WTC11 (cell line): ENCODE results near the gene BMP7. TPM values are rescaled to one million over a fixed set of nuclear protein-coding genes. Genes with fewer than 3 reads are reported as not detected.

Experiments used
- ATAC-seq: fragments of 200-7000 bp; cut with Tn5 transposase; 2 replicates; pipeline ENCODE4 v1.10.0; 2021; ENCODE audit warnings: mild to moderate bottlenecking, moderate library complexity
- CTCF ChIA-PET: fragments of 300-600 bp; sonication (Branson Sonifier 250); formaldehyde crosslinking; loops from one replicate; lab custom pipeline; 2021; ENCODE audit warnings: antibody characterized with exemption; lab: Charles Lee
- POLR2A ChIA-PET: fragments of 350-600 bp; sonication (Branson Sonifier 250); formaldehyde crosslinking; loops from one replicate; lab custom pipeline; 2021; ENCODE audit warnings: antibody characterized with exemption; lab: Charles Lee
- DNase-seq: peaks from one replicate; pipeline ENCODE4 v3.0.0; 2021; ENCODE audit warnings: low spot score
- H3K27ac Mint-ChIP-seq: 2 replicates; pipeline ENCODE4 v1.8.0; 2021; ENCODE audit warnings: mixed read lengths
- H3K27me3 Mint-ChIP-seq: 2 replicates; pipeline ENCODE4 v1.8.0; 2021; ENCODE audit warnings: low read depth, mild to moderate bottlenecking, moderate library complexity, mixed read lengths
- H3K36me3 Mint-ChIP-seq: 2 replicates; pipeline ENCODE4 v1.8.0; 2021; ENCODE audit warnings: mixed read lengths
- H3K4me1 Mint-ChIP-seq: 2 replicates; pipeline ENCODE4 v1.8.0; 2022; ENCODE audit warnings: mixed read lengths
- H3K4me3 Mint-ChIP-seq: 2 replicates; pipeline ENCODE4 v1.8.0; 2021; ENCODE audit warnings: mild to moderate bottlenecking, moderate library complexity, mixed read lengths
- H3K9me3 Mint-ChIP-seq: 2 replicates; pipeline ENCODE4 v1.8.0; 2021; ENCODE audit warnings: mixed read lengths
- ATF1 ChIP-seq: sonication (generic); formaldehyde crosslinking; IDR thresholded peaks from 2 replicates; pipeline ENCODE4 v1.8.1; 2023; ENCODE audit warnings: mild to moderate bottlenecking, moderate library complexity, missing genetic modification reagents
- GABPB1 ChIP-seq: sonication (generic); formaldehyde crosslinking; IDR thresholded peaks from 2 replicates; pipeline ENCODE4 v1.8.1; 2023; ENCODE audit warnings: mild to moderate bottlenecking, missing genetic modification reagents
- GRHL2 ChIP-seq: fragments of 250-450 bp; sonication (Bioruptor Pico); IDR thresholded peaks from 2 replicates; pipeline ENCODE4 v1.8.0; 2022; ENCODE audit warnings: mild to moderate bottlenecking, moderate library complexity; ENCODE audit not compliant: insufficient replicate concordance, severe bottlenecking
- TCF7 ChIP-seq: sonication (generic); formaldehyde crosslinking; IDR thresholded peaks from 2 replicates; pipeline ENCODE4 v1.8.0; 2022; ENCODE audit warnings: mild to moderate bottlenecking, low read depth, missing genetic modification reagents, moderate library complexity
- TEAD4 ChIP-seq: sonication (generic); formaldehyde crosslinking; IDR thresholded peaks from 2 replicates; pipeline ENCODE4 v1.8.0; 2022; ENCODE audit warnings: mild to moderate bottlenecking, missing genetic modification reagents
- TP53 ChIP-seq: sonication (generic); formaldehyde crosslinking; IDR thresholded peaks from 2 replicates; pipeline ENCODE4 v1.8.1; 2023; ENCODE audit warnings: mild to moderate bottlenecking, missing genetic modification reagents
- ZBTB21 ChIP-seq: sonication (generic); formaldehyde crosslinking; IDR thresholded peaks from 2 replicates; pipeline ENCODE4 v1.8.1; 2023; ENCODE audit warnings: mild to moderate bottlenecking, missing genetic modification reagents, borderline replicate concordance
- ZNF138 ChIP-seq: sonication (generic); formaldehyde crosslinking; conservative IDR thresholded peaks from 2 replicates; pipeline ENCODE4 v1.8.1; 2022; ENCODE audit warnings: mild to moderate bottlenecking, moderate library complexity, missing genetic modification reagents
- ZNF416 ChIP-seq: fragments of 250-450 bp; sonication (Bioruptor Pico); IDR thresholded peaks from 2 replicates; pipeline ENCODE4 v1.9.0; 2021; ENCODE audit warnings: mild to moderate bottlenecking, inconsistent platforms
- ZNF423 ChIP-seq: fragments of 250-450 bp; sonication (Bioruptor Pico); IDR thresholded peaks from 2 replicates; pipeline ENCODE4 v2.1.2; 2022; ENCODE audit warnings: mild to moderate bottlenecking, moderate library complexity
- total RNA-seq: library from RNA; stranded (reverse); gene quantifications from 3 replicates; pipeline ENCODE4 v1.2.3, GENCODE V29; 2021
- TF ChIP-seq, protein P1 (sequence below): sonication (generic); formaldehyde crosslinking; IDR thresholded peaks from 2 replicates; pipeline ENCODE4 v1.8.0; 2023; ENCODE audit warnings: missing genetic modification reagents
- TF ChIP-seq, protein P2 (sequence below): sonication (generic); formaldehyde crosslinking; IDR thresholded peaks from 2 replicates; pipeline ENCODE4 v1.8.1; 2022; ENCODE audit warnings: missing genetic modification reagents, borderline replicate concordance
- TF ChIP-seq, protein P3 (sequence below): sonication (generic); formaldehyde crosslinking; conservative IDR thresholded peaks from 2 replicates; pipeline ENCODE4 v1.8.1; 2022; ENCODE audit warnings: mild to moderate bottlenecking, missing genetic modification reagents
- TF ChIP-seq, protein P4 (sequence below): sonication (generic); formaldehyde crosslinking; IDR thresholded peaks from 2 replicates; pipeline ENCODE4 v1.8.1; 2023; ENCODE audit warnings: mild to moderate bottlenecking, moderate library complexity, missing genetic modification reagents
- TF ChIP-seq, protein P5 (sequence below): sonication (generic); formaldehyde crosslinking; conservative IDR thresholded peaks from 2 replicates; pipeline ENCODE4 v1.8.1; 2023; ENCODE audit warnings: mild to moderate bottlenecking, low read depth, missing genetic modification reagents, moderate library complexity
- TF ChIP-seq, protein P6 (sequence below): sonication (generic); formaldehyde crosslinking; IDR thresholded peaks from 2 replicates; pipeline ENCODE4 v1.8.0; 2022; ENCODE audit warnings: mild to moderate bottlenecking, missing genetic modification reagents
- TF ChIP-seq, protein P7 (sequence below): sonication (generic); formaldehyde crosslinking; IDR thresholded peaks from 2 replicates; pipeline ENCODE4 v1.8.1; 2023; ENCODE audit warnings: mild to moderate bottlenecking, missing genetic modification reagents, moderate library complexity
- TF ChIP-seq, protein P8 (sequence below): sonication (generic); formaldehyde crosslinking; IDR thresholded peaks from 2 replicates; pipeline ENCODE4 v1.8.1; 2023; ENCODE audit warnings: mild to moderate bottlenecking, missing genetic modification reagents, borderline replicate concordance

Gene BMP7
- total RNA-seq, 1 experiment from 2014 or later: 40.7 TPM

DNA sequence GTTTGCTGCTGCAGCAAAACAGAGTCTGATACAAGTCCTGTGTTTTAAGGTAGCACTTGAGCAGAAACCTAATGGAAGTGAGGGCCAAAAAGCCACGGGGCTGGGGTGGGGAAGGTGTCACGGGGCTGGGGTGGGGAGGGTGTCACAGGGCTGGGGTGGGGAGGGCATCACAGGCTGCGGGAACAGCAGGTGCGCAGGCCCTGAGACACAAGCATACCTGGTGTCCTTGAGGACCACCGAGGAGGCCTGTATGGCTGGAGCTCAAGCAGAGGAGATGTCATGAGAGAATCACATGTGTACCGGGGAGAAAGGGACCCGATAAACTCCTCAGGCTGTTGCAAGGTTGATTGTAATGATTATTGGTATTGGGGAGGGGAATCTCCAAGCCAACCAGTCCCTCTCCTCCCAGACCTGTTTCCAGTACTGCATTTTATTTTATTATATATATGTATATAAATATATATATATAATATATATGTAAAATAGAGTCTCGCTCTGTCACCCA is 49.6 kb upstream of the BMP7 start (continued):
- TF ChIP-seq ZBTB21 (CRISPR knock-in tag) (no peak), ATF1 (CRISPR knock-in tag) (no peak), TCF7 (CRISPR knock-in tag) (no peak)
- TF ChIP-seq, protein P1, sequence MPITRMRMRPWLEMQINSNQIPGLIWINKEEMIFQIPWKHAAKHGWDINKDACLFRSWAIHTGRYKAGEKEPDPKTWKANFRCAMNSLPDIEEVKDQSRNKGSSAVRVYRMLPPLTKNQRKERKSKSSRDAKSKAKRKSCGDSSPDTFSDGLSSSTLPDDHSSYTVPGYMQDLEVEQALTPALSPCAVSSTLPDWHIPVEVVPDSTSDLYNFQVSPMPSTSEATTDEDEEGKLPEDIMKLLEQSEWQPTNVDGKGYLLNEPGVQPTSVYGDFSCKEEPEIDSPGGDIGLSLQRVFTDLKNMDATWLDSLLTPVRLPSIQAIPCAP (CRISPR knock-in tag): no peak
- TF ChIP-seq, protein P2, sequence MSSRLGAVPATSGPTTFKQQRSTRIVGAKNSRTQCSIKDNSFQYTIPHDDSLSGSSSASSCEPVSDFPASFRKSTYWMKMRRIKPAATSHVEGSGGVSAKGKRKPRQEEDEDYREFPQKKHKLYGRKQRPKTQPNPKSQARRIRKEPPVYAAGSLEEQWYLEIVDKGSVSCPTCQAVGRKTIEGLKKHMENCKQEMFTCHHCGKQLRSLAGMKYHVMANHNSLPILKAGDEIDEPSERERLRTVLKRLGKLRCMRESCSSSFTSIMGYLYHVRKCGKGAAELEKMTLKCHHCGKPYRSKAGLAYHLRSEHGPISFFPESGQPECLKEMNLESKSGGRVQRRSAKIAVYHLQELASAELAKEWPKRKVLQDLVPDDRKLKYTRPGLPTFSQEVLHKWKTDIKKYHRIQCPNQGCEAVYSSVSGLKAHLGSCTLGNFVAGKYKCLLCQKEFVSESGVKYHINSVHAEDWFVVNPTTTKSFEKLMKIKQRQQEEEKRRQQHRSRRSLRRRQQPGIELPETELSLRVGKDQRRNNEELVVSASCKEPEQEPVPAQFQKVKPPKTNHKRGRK (CRISPR knock-in tag): no peak
- TF ChIP-seq, protein P3, sequence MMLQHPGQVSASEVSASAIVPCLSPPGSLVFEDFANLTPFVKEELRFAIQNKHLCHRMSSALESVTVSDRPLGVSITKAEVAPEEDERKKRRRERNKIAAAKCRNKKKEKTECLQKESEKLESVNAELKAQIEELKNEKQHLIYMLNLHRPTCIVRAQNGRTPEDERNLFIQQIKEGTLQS: no peak

DNA sequence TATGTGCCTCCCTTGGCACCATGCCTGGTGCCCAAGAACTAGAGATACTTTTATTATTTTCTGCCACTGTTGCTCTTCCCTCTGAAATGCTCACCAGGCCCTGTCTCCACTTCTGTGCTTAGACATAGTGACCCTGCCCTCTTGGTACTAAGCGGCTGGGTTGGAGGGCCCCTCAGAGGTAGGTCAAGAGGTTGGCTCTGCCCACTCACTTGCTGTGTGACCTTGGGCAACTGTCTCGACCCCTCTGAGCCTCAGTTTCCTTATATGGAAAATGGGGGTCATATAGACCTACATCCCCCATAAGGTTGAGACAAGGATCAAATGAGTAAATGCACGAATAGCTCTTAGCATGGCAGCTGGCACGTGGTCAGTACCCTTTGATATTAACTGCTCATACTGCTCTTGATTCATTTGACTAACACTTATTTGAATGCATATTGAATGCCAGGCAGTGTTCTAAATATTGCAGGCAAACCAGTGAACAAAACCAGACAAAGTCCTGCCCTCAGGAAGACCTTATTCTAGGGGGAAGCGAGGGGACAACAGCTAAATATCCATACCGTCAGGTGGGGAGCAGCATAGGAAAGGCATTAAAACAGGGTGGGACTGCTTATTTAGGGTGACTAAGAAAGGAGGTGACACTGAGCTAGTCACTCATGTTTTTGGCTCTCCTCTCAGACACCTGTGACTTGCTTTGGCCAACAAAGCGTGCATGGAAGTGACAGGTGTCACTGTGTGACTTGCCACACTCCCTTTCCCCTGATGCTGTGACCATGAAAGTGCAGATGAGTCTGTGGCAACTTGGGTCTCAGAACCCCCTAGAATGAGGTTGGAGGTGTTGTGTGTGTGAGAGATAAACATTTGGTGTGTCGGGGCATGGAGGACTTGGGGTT is 48.9 kb upstream of the BMP7 start:
- 0 out of 2 replicates have a peak, but pooled peaks cover 4% of the 10 kb centered on the region for H3K4me1 Mint-ChIP-seq
- CTCF ChIA-PET: interaction anchor here (0.7 to 1.2 kb wide), 2 partner anchors 14 to 23 kb away, joined by 3 read pairs; partner anchors contain the start of gene SPO11
- no peak overlapping the region for H3K27ac Mint-ChIP-seq
- no peaks in the 10 kb centered on the region for H3K9me3 Mint-ChIP-seq
- ATAC-seq (no peak), DNase-seq (no peak)
- TF ChIP-seq TEAD4 (CRISPR knock-in tag) (no peak), GRHL2 (CRISPR knock-in tag) (no peak), ZNF416 (no peak), ZNF423 (CRISPR knock-in tag) (no peak), TCF7 (CRISPR knock-in tag) (no peak), GABPB1 (no peak), ZNF138 (CRISPR knock-in tag) (no peak), TP53 (CRISPR knock-in tag) (no peak), ATF1 (CRISPR knock-in tag) (no peak)
- TF ChIP-seq, protein P4, sequence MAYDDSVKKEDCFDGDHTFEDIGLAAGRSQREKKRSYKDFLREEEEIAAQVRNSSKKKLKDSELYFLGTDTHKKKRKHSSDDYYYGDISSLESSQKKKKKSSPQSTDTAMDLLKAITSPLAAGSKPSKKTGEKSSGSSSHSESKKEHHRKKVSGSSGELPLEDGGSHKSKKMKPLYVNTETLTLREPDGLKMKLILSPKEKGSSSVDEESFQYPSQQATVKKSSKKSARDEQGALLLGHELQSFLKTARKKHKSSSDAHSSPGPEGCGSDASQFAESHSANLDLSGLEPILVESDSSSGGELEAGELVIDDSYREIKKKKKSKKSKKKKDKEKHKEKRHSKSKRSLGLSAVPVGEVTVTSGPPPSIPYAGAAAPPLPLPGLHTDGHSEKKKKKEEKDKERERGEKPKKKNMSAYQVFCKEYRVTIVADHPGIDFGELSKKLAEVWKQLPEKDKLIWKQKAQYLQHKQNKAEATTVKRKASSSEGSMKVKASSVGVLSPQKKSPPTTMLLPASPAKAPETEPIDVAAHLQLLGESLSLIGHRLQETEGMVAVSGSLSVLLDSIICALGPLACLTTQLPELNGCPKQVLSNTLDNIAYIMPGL: no peak
- TF ChIP-seq, protein P5, sequence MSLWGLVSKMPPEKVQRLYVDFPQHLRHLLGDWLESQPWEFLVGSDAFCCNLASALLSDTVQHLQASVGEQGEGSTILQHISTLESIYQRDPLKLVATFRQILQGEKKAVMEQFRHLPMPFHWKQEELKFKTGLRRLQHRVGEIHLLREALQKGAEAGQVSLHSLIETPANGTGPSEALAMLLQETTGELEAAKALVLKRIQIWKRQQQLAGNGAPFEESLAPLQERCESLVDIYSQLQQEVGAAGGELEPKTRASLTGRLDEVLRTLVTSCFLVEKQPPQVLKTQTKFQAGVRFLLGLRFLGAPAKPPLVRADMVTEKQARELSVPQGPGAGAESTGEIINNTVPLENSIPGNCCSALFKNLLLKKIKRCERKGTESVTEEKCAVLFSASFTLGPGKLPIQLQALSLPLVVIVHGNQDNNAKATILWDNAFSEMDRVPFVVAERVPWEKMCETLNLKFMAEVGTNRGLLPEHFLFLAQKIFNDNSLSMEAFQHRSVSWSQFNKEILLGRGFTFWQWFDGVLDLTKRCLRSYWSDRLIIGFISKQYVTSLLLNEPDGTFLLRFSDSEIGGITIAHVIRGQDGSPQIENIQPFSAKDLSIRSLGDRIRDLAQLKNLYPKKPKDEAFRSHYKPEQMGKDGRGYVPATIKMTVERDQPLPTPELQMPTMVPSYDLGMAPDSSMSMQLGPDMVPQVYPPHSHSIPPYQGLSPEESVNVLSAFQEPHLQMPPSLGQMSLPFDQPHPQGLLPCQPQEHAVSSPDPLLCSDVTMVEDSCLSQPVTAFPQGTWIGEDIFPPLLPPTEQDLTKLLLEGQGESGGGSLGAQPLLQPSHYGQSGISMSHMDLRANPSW (CRISPR knock-in tag): no peak
- TF ChIP-seq, protein P6, sequence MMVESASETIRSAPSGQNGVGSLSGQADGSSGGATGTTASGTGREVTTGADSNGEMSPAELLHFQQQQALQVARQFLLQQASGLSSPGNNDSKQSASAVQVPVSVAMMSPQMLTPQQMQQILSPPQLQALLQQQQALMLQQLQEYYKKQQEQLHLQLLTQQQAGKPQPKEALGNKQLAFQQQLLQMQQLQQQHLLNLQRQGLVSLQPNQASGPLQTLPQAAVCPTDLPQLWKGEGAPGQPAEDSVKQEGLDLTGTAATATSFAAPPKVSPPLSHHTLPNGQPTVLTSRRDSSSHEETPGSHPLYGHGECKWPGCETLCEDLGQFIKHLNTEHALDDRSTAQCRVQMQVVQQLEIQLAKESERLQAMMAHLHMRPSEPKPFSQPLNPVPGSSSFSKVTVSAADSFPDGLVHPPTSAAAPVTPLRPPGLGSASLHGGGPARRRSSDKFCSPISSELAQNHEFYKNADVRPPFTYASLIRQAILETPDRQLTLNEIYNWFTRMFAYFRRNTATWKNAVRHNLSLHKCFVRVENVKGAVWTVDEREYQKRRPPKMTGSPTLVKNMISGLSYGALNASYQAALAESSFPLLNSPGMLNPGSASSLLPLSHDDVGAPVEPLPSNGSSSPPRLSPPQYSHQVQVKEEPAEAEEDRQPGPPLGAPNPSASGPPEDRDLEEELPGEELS (CRISPR knock-in tag): no peak
- TF ChIP-seq, protein P7, sequence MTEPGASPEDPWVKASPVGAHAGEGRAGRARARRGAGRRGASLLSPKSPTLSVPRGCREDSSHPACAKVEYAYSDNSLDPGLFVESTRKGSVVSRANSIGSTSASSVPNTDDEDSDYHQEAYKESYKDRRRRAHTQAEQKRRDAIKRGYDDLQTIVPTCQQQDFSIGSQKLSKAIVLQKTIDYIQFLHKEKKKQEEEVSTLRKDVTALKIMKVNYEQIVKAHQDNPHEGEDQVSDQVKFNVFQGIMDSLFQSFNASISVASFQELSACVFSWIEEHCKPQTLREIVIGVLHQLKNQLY (CRISPR knock-in tag): no peak
- TF ChIP-seq, protein P8, sequence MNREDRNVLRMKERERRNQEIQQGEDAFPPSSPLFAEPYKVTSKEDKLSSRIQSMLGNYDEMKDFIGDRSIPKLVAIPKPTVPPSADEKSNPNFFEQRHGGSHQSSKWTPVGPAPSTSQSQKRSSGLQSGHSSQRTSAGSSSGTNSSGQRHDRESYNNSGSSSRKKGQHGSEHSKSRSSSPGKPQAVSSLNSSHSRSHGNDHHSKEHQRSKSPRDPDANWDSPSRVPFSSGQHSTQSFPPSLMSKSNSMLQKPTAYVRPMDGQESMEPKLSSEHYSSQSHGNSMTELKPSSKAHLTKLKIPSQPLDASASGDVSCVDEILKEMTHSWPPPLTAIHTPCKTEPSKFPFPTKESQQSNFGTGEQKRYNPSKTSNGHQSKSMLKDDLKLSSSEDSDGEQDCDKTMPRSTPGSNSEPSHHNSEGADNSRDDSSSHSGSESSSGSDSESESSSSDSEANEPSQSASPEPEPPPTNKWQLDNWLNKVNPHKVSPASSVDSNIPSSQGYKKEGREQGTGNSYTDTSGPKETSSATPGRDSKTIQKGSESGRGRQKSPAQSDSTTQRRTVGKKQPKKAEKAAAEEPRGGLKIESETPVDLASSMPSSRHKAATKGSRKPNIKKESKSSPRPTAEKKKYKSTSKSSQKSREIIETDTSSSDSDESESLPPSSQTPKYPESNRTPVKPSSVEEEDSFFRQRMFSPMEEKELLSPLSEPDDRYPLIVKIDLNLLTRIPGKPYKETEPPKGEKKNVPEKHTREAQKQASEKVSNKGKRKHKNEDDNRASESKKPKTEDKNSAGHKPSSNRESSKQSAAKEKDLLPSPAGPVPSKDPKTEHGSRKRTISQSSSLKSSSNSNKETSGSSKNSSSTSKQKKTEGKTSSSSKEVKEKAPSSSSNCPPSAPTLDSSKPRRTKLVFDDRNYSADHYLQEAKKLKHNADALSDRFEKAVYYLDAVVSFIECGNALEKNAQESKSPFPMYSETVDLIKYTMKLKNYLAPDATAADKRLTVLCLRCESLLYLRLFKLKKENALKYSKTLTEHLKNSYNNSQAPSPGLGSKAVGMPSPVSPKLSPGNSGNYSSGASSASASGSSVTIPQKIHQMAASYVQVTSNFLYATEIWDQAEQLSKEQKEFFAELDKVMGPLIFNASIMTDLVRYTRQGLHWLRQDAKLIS (CRISPR knock-in tag): no peak
- no peaks in the 10 kb centered on the region for H3K27me3 Mint-ChIP-seq
- H3K36me3 Mint-ChIP-seq: no peaks in the 10 kb centered on the region
- H3K4me3 Mint-ChIP-seq: no peak overlapping the region
- POLR2A ChIA-PET: no interaction called here
